ENCODE data around the gene USO1. TPM values are rescaled to one million over a fixed set of nuclear protein-coding genes. Genes with fewer than 3 reads are reported as not detected.

USO1 gene
- 67.3 and 85.4 TPM in 2 replicates for total RNA-seq

GRCh38 chr4:75724066-75724866 lies at the start of gene USO1:
Gene USO1 (plus strand): TSS chr4:75724577. CDS start chr4:75724820, 243 bp downstream.

Other genes with a start within 250 kb of the USO1 start
- gene RCHY1, start 210.2 kb upstream of the USO1 start, total RNA-seq = 33.9 and 45.5 TPM in 2 replicates
- 3.5 and 7.8 TPM in 2 replicates for gene THAP6, start 210.1 kb upstream of the USO1 start, total RNA-seq
- not detected in 2 replicates for gene ODAPH, start 168.5 kb upstream of the USO1 start, total RNA-seq
- gene CDKL2, start 94.0 kb upstream of the USO1 start, total RNA-seq = under 0.01 and 0.09 TPM in 2 replicates
- 174 and 182 TPM in 2 replicates for gene G3BP2, start 51.2 kb upstream of the USO1 start, total RNA-seq
- not detected in 2 replicates for gene PPEF2, start 177.9 kb downstream of the USO1 start, total RNA-seq
- gene NAAA, start 216.4 kb downstream of the USO1 start, total RNA-seq = 16.3 and 20.3 TPM in 2 replicates

Measured in endothelial cell of coronary artery (primary cell).